HepG2 (cell line): ENCODE measurements around the gene FIBCD1. TPM values are rescaled to one million over a fixed set of nuclear protein-coding genes. Genes with fewer than 3 reads are reported as not detected.
A peak's percentile ranks its signal among the peaks of the same experiment; 100 is the strongest.

Experiments used
- CBX1 ChIP-seq: IDR thresholded peaks from one replicate; pipeline ENCODE4 v1.6.1; 2016; ENCODE audit warnings: antibody characterized with exemption, low read depth
- CTCF ChIP-seq: sonication (generic); formaldehyde crosslinking; IDR thresholded peaks from 2 replicates; pipeline ENCODE4 v1.5.0; 2020; ENCODE audit warnings: mild to moderate bottlenecking, missing genetic modification reagents, moderate library complexity
- ELF3 ChIP-seq: IDR thresholded peaks from 2 replicates; pipeline ENCODE4 v1.6.1; 2016; ENCODE audit warnings: missing genetic modification reagents, missing compliant biosample characterization
- ERF ChIP-seq: IDR thresholded peaks from 2 replicates; pipeline ENCODE4 v1.6.1; 2018; ENCODE audit warnings: missing biosample characterization, missing genetic modification reagents
- FOXA3 ChIP-seq: IDR thresholded peaks from 2 replicates; pipeline ENCODE4 v1.6.1; 2016; ENCODE audit warnings: missing genetic modification reagents, missing compliant biosample characterization
- GABPB1 ChIP-seq: IDR thresholded peaks from 2 replicates; pipeline ENCODE4 v1.6.1; 2016; ENCODE audit warnings: mild to moderate bottlenecking, missing genetic modification reagents, moderate library complexity, missing compliant biosample characterization
- HOMEZ ChIP-seq: IDR thresholded peaks from 2 replicates; pipeline ENCODE4 v1.6.1; 2016; ENCODE audit warnings: low read depth
- MAX ChIP-seq: IDR thresholded peaks from 2 replicates; pipeline ENCODE4 v1.6.1; 2012; ENCODE audit warnings: inconsistent platforms
- MIXL1 ChIP-seq: IDR thresholded peaks from 2 replicates; pipeline ENCODE4 v1.6.1; 2016
- NONO ChIP-seq, 2 experiments: fragments of 450-650 bp in 1 of 2; sonication (generic) in 1 of 2; formaldehyde crosslinking in 1 of 2; IDR thresholded peaks in 1 of 2; conservative IDR thresholded peaks in 1 of 2; 2 replicates each; pipeline versions ENCODE4 v1.6.1 to v1.8.0; 2017 to 2022; ENCODE audit warnings: mild to moderate bottlenecking in 1 of 2, missing genetic modification reagents in 1 of 2, moderate library complexity in 1 of 2
- PPARG ChIP-seq: conservative IDR thresholded peaks from 2 replicates; pipeline ENCODE4 v1.6.1; 2016; ENCODE audit warnings: missing biosample characterization, missing genetic modification reagents
- RAD21 ChIP-seq: fragments of 450-650 bp; formaldehyde crosslinking; IDR thresholded peaks from 2 replicates; pipeline ENCODE4 v1.5.0; 2020; ENCODE audit warnings: mild to moderate bottlenecking
- RFXAP ChIP-seq: sonication (generic); formaldehyde crosslinking; IDR thresholded peaks from 2 replicates; pipeline ENCODE4 v1.4.0; 2020; ENCODE audit warnings: missing genetic modification reagents, borderline replicate concordance
- SALL1 ChIP-seq: sonication (generic); formaldehyde crosslinking; IDR thresholded peaks from 2 replicates; pipeline ENCODE4 v1.8.0; 2022; ENCODE audit warnings: mild to moderate bottlenecking, missing genetic modification reagents
- SAP130 ChIP-seq: IDR thresholded peaks from 2 replicates; pipeline ENCODE4 v1.6.1; 2016; ENCODE audit warnings: low read depth
- SMC3 ChIP-seq: IDR thresholded peaks from 2 replicates; pipeline ENCODE4 v1.6.1; 2011; ENCODE audit warnings: low read length, improper control_type of control experiment
- TCF12 ChIP-seq, 2 experiments: fragments of 450-650 bp in 1 of 2; sonication (generic) in 1 of 2; formaldehyde crosslinking in 1 of 2; IDR thresholded peaks; 2 replicates each; pipeline versions ENCODE4 v1.6.1 to v1.8.0; 2017 to 2022; ENCODE audit warnings: antibody characterized with exemption in 1 of 2, mild to moderate bottlenecking in 1 of 2, missing genetic modification reagents in 1 of 2, moderate library complexity in 1 of 2
- THAP8 ChIP-seq: sonication (generic); formaldehyde crosslinking; IDR thresholded peaks from 2 replicates; pipeline ENCODE4 v1.5.1; 2020; ENCODE audit warnings: missing genetic modification reagents, mild to moderate bottlenecking, borderline replicate concordance
- TSC22D2 ChIP-seq: sonication (generic); formaldehyde crosslinking; IDR thresholded peaks from 2 replicates; pipeline ENCODE4 v1.5.1; 2020; ENCODE audit warnings: missing genetic modification reagents, mild to moderate bottlenecking, borderline replicate concordance
- XRCC5 ChIP-seq: fragments of 200-400 bp; formaldehyde crosslinking; optimal IDR thresholded peaks from 2 replicates; pipeline ENCODE3; 2017; ENCODE audit warnings: mild to moderate bottlenecking, low read length
- ZBTB2 ChIP-seq: sonication (generic); formaldehyde crosslinking; IDR thresholded peaks from 2 replicates; pipeline ENCODE4 v1.8.0; 2022; ENCODE audit warnings: low read depth, missing genetic modification reagents
- ZFY ChIP-seq: sonication (generic); formaldehyde crosslinking; IDR thresholded peaks from 2 replicates; pipeline ENCODE4 v1.4.0; 2020; ENCODE audit warnings: missing genetic modification reagents
- ZMYM4 ChIP-seq: sonication (generic); formaldehyde crosslinking; IDR thresholded peaks from 2 replicates; pipeline ENCODE4 v1.8.1; 2023; ENCODE audit warnings: mild to moderate bottlenecking, missing genetic modification reagents
- ZNF10 ChIP-seq: sonication (generic); formaldehyde crosslinking; IDR thresholded peaks from 2 replicates; pipeline ENCODE4 v1.4.0; 2020; ENCODE audit warnings: mild to moderate bottlenecking, low read depth, missing genetic modification reagents, borderline replicate concordance
- ZNF850 ChIP-seq: sonication (generic); formaldehyde crosslinking; conservative IDR thresholded peaks from 2 replicates; pipeline ENCODE4 v1.9.0; 2021; ENCODE audit warnings: mild to moderate bottlenecking, missing genetic modification reagents
- ZSCAN25 ChIP-seq: sonication (generic); formaldehyde crosslinking; IDR thresholded peaks from 2 replicates; pipeline ENCODE4 v1.8.0; 2022; ENCODE audit warnings: mild to moderate bottlenecking, missing genetic modification reagents
- polyA plus RNA-seq, 8 experiments: library from polyadenylated mRNA; depleted of rRNA in 3 of 8; stranded (reverse) in 7 of 8; unstranded in 1 of 8; fragments of >200 nt; fragmentation: Illumina TruSeq in 4 of 8; extraction: Trizol in 4 of 8; gene quantifications; 2 replicates each; pipeline versions ENCODE4 v1.2.1 to v1.2.3, GENCODE V29; 2011 to 2016; ENCODE audit warnings: low read depth in 4 of 8, missing spikeins in 1 of 8, mixed read lengths in 1 of 8; ENCODE audit not compliant: insufficient read depth in 1 of 8
- total RNA-seq, 5 experiments: library from RNA; depleted of rRNA; stranded (reverse); fragments of >200 nt; fragmentation: Illumina TruSeq; extraction: Trizol; gene quantifications; 2 replicates each; pipeline ENCODE4 v1.2.3, GENCODE V29; 2016; ENCODE audit warnings: low read depth in 1 of 5

FIBCD1 gene
- total and polyA plus RNA-seq, 2 of the 13 experiments (the other 11 are each of a cell fraction or from before 2014, with no cell fraction given): 0.55 to 0.89 TPM

GRCh38 chr9:130866474-130866965, 72.5 kb downstream of the FIBCD1 start (continued):
- TF ChIP-seq ZBTB2 (CRISPR knock-in tag): no peak
- peak; percentile 36; the same call in 1 of the 2 replicates for TF ChIP-seq HOMEZ (CRISPR knock-in tag)
- no peak for TF ChIP-seq ZNF850 (CRISPR knock-in tag)
- no peak for TF ChIP-seq MAX
- peak; percentile 47; the same call in 1 of the 2 replicates for TF ChIP-seq ZMYM4 (CRISPR knock-in tag)
- TF ChIP-seq ZSCAN25: 0 out of 2 replicates have a peak, but pooled peaks have one; percentile 34
- TF ChIP-seq PPARG (CRISPR knock-in tag): no peak
- peak; percentile 61 for TF ChIP-seq RAD21 (CRISPR knock-in tag)
- TF ChIP-seq TSC22D2 (CRISPR knock-in tag): 0 out of 2 replicates have a peak, but pooled peaks have one; percentile 34
- TF ChIP-seq ZNF10 (CRISPR knock-in tag): no peak
- TF ChIP-seq GABPB1 (CRISPR knock-in tag): peak; percentile 27; the same call in 1 of the 2 replicates
- TF ChIP-seq ZFY (CRISPR knock-in tag): peak; percentile 25; the same call in 1 of the 2 replicates
- peak; percentile 87 for TF ChIP-seq SMC3
- no peak for TF ChIP-seq FOXA3 (CRISPR knock-in tag)
- TF ChIP-seq CTCF (CRISPR knock-in tag): peak; percentile 90
- TF ChIP-seq CBX1: no peak
- TF ChIP-seq XRCC5: peak; percentile 97
- TF ChIP-seq NONO (IDR thresholded peaks at IDR 0.05): no peak
- 0 out of 2 replicates have a peak, but pooled peaks have one; percentile 29 for TF ChIP-seq NONO (CRISPR knock-in tag; conservative IDR thresholded peaks at IDR 0.05)
- no peak for TF ChIP-seq THAP8
- peak; percentile 35; the same call in 1 of the 2 replicates for TF ChIP-seq SAP130 (CRISPR knock-in tag)
- 0 out of 2 replicates have a peak, but pooled peaks have one; percentile 13 for TF ChIP-seq MIXL1 (CRISPR knock-in tag)
- TF ChIP-seq RFXAP (CRISPR knock-in tag): peak; percentile 31; the same call in 1 of the 2 replicates
- TF ChIP-seq ELF3 (CRISPR knock-in tag): peak; percentile 37; the same call in 1 of the 2 replicates
- TF ChIP-seq TCF12 (IDR thresholded peaks at IDR 0.05): no peak
- no peak for TF ChIP-seq TCF12 (CRISPR knock-in tag; IDR thresholded peaks at IDR 0.05)
- peak; percentile 56; the same call in 1 of the 2 replicates for TF ChIP-seq ERF (CRISPR knock-in tag)
- 0 out of 2 replicates have a peak, but pooled peaks have one; percentile 25 for TF ChIP-seq SALL1 (CRISPR knock-in tag)
